HepG2 (cell line): ENCODE data around the gene ZNF888. TPM values are rescaled to one million over a fixed set of nuclear protein-coding genes. Genes with fewer than 3 reads are reported as not detected.

Experiments
- GABPB1 ChIP-seq: IDR thresholded peaks from 2 replicates; pipeline ENCODE4 v1.6.1; 2016; ENCODE audit warnings: mild to moderate bottlenecking, missing genetic modification reagents, moderate library complexity, missing compliant biosample characterization
- IRF2 ChIP-seq: IDR thresholded peaks from 2 replicates; pipeline ENCODE4 v1.6.1; 2018; ENCODE audit warnings: missing genetic modification reagents, missing compliant biosample characterization
- NFIC ChIP-seq: IDR thresholded peaks from 2 replicates; pipeline ENCODE4 v1.6.1; 2012; ENCODE audit warnings: mild to moderate bottlenecking, low read length, inconsistent platforms
- RBFOX2 ChIP-seq: fragments of 200-400 bp; formaldehyde crosslinking; IDR thresholded peaks from 2 replicates; pipeline ENCODE4 v1.6.1; 2017; ENCODE audit warnings: low read depth, mild to moderate bottlenecking, low read length
- SAP130 ChIP-seq: IDR thresholded peaks from 2 replicates; pipeline ENCODE4 v1.6.1; 2016; ENCODE audit warnings: low read depth
- TARDBP ChIP-seq: sonication (generic); formaldehyde crosslinking; IDR thresholded peaks from 2 replicates; pipeline ENCODE4 v1.8.0; 2022; ENCODE audit warnings: mild to moderate bottlenecking, missing genetic modification reagents
- ZFY ChIP-seq: sonication (generic); formaldehyde crosslinking; IDR thresholded peaks from 2 replicates; pipeline ENCODE4 v1.4.0; 2020; ENCODE audit warnings: missing genetic modification reagents
- ZKSCAN8 ChIP-seq: IDR thresholded peaks from 2 replicates; pipeline ENCODE4 v1.6.1; 2016; ENCODE audit warnings: borderline replicate concordance, missing genetic modification reagents, missing compliant biosample characterization
- ZNF331 ChIP-seq: sonication (generic); formaldehyde crosslinking; IDR thresholded peaks from 2 replicates; pipeline ENCODE4 v1.4.0; 2020; ENCODE audit warnings: missing genetic modification reagents
- ZNF430 ChIP-seq: sonication (generic); formaldehyde crosslinking; IDR thresholded peaks from 2 replicates; pipeline ENCODE4 v1.9.0; 2021; ENCODE audit warnings: mild to moderate bottlenecking, missing genetic modification reagents
- polyA plus RNA-seq, 8 experiments: library from polyadenylated mRNA; depleted of rRNA in 3 of 8; stranded (reverse) in 7 of 8; unstranded in 1 of 8; fragments of >200 nt; fragmentation: Illumina TruSeq in 4 of 8; extraction: Trizol in 4 of 8; gene quantifications; 2 replicates each; pipeline versions ENCODE4 v1.2.1 to v1.2.3, GENCODE V29; 2011 to 2016; ENCODE audit warnings: low read depth in 4 of 8, missing spikeins in 1 of 8, mixed read lengths in 1 of 8; ENCODE audit not compliant: insufficient read depth in 1 of 8
- total RNA-seq, 5 experiments: library from RNA; depleted of rRNA; stranded (reverse); fragments of >200 nt; fragmentation: Illumina TruSeq; extraction: Trizol; gene quantifications; 2 replicates each; pipeline ENCODE4 v1.2.3, GENCODE V29; 2016; ENCODE audit warnings: low read depth in 1 of 5
- TF ChIP-seq, protein P1 (sequence below): IDR thresholded peaks from 2 replicates; pipeline ENCODE4 v1.6.1; 2016; ENCODE audit warnings: low read depth, missing genetic modification reagents, missing compliant biosample characterization
- TF ChIP-seq, protein P2 (sequence below): sonication (generic); IDR thresholded peaks from 2 replicates; pipeline ENCODE4 v1.6.1; 2016; ENCODE audit warnings: low read depth, borderline replicate concordance
- TF ChIP-seq, protein P3 (sequence below): sonication (generic); formaldehyde crosslinking; IDR thresholded peaks from 2 replicates; pipeline ENCODE4 v1.4.0; 2020; ENCODE audit warnings: missing genetic modification reagents
- TF ChIP-seq, protein P4 (sequence below): conservative IDR thresholded peaks from 2 replicates; pipeline ENCODE4 v1.6.1; 2018; ENCODE audit warnings: missing genetic modification reagents

The ZNF888 gene
- total and polyA plus RNA-seq, 2 of the 13 experiments (the other 11 are each of a cell fraction or from before 2014, with no cell fraction given): 1.7 to 7.6 TPM

DNA sequence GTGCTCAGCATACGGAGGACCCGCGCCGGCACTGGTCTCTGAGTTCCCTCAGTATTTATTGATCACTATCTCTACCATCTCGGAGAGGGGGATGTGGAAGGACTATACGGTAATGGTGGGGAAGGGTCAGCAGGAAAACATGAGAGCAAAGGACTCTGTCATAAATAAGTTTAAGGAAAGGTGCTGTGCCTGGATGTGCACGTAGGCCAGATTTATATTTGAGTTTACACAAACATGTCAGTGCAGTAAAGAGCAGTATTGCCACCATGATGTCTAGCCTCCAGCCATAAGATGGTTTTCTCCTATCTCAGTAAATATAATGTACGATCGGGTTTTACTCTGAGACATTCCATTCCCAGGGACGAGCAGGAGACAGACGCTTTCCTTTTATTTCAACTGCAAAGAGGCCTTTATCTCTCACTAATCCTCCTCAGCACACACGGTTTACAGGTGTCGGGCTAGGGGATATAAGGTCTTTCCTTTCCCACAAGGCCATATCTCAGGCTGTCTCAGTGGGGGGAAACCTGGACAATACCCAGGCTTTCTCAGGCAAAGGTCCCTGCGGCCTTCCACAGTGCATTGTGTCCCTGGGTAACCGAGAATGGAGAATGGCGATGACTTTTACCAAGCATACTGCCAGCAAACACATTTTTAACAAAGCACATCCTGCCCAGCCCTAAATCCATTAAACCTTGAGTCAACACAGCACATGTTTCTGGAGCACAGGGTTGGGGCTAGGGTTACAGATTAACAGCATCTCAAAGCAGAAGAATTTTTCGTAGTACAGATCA is 21.7 kb upstream of the ZNF888 start (continued):
- TF ChIP-seq, protein P1, sequence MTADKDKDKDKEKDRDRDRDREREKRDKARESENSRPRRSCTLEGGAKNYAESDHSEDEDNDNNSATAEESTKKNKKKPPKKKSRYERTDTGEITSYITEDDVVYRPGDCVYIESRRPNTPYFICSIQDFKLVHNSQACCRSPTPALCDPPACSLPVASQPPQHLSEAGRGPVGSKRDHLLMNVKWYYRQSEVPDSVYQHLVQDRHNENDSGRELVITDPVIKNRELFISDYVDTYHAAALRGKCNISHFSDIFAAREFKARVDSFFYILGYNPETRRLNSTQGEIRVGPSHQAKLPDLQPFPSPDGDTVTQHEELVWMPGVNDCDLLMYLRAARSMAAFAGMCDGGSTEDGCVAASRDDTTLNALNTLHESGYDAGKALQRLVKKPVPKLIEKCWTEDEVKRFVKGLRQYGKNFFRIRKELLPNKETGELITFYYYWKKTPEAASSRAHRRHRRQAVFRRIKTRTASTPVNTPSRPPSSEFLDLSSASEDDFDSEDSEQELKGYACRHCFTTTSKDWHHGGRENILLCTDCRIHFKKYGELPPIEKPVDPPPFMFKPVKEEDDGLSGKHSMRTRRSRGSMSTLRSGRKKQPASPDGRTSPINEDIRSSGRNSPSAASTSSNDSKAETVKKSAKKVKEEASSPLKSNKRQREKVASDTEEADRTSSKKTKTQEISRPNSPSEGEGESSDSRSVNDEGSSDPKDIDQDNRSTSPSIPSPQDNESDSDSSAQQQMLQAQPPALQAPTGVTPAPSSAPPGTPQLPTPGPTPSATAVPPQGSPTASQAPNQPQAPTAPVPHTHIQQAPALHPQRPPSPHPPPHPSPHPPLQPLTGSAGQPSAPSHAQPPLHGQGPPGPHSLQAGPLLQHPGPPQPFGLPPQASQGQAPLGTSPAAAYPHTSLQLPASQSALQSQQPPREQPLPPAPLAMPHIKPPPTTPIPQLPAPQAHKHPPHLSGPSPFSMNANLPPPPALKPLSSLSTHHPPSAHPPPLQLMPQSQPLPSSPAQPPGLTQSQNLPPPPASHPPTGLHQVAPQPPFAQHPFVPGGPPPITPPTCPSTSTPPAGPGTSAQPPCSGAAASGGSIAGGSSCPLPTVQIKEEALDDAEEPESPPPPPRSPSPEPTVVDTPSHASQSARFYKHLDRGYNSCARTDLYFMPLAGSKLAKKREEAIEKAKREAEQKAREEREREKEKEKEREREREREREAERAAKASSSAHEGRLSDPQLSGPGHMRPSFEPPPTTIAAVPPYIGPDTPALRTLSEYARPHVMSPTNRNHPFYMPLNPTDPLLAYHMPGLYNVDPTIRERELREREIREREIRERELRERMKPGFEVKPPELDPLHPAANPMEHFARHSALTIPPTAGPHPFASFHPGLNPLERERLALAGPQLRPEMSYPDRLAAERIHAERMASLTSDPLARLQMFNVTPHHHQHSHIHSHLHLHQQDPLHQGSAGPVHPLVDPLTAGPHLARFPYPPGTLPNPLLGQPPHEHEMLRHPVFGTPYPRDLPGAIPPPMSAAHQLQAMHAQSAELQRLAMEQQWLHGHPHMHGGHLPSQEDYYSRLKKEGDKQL (CRISPR knock-in tag): 0 out of 2 replicates have a peak, but pooled peaks have one; percentile 33
- TF ChIP-seq, protein P2, sequence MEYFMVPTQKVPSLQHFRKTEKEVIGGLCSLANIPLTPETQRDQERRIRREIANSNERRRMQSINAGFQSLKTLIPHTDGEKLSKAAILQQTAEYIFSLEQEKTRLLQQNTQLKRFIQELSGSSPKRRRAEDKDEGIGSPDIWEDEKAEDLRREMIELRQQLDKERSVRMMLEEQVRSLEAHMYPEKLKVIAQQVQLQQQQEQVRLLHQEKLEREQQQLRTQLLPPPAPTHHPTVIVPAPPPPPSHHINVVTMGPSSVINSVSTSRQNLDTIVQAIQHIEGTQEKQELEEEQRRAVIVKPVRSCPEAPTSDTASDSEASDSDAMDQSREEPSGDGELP: peak; percentile 32; the same call in 1 of the 2 replicates
- TF ChIP-seq ZKSCAN8 (CRISPR knock-in tag) (0 out of 2 replicates have a peak, but pooled peaks have one; percentile 17), ZFY (CRISPR knock-in tag) (peak; percentile 70; the same call in 1 of the 2 replicates), NFIC (0 out of 2 replicates have a peak, but pooled peaks have one; percentile 46), ZNF331 (CRISPR knock-in tag) (peak; percentile 64; the same call in 1 of the 2 replicates), IRF2 (CRISPR knock-in tag) (peak; percentile 68; the same call in 1 of the 2 replicates), TARDBP (CRISPR knock-in tag) (peak; percentile 62), RBFOX2 (0 out of 2 replicates have a peak, but pooled peaks have one; percentile 28), SAP130 (peak; percentile 77), ZNF430 (CRISPR knock-in tag) (peak; percentile 66; the same call in 1 of the 2 replicates), GABPB1 (CRISPR knock-in tag) (peak; percentile 19; the same call in 1 of the 2 replicates)
- TF ChIP-seq, protein P3, sequence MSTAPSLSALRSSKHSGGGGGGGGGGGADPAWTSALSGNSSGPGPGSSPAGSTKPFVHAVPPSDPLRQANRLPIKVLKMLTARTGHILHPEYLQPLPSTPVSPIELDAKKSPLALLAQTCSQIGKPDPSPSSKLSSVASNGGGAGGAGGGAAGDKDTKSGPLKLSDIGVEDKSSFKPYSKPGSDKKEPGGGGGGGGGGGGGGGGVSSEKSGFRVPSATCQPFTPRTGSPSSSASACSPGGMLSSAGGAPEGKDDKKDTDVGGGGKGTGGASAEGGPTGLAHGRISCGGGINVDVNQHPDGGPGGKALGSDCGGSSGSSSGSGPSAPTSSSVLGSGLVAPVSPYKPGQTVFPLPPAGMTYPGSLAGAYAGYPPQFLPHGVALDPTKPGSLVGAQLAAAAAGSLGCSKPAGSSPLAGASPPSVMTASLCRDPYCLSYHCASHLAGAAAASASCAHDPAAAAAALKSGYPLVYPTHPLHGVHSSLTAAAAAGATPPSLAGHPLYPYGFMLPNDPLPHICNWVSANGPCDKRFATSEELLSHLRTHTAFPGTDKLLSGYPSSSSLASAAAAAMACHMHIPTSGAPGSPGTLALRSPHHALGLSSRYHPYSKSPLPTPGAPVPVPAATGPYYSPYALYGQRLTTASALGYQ (CRISPR knock-in tag): peak; percentile 44; the same call in 1 of the 2 replicates
- TF ChIP-seq, protein P4, sequence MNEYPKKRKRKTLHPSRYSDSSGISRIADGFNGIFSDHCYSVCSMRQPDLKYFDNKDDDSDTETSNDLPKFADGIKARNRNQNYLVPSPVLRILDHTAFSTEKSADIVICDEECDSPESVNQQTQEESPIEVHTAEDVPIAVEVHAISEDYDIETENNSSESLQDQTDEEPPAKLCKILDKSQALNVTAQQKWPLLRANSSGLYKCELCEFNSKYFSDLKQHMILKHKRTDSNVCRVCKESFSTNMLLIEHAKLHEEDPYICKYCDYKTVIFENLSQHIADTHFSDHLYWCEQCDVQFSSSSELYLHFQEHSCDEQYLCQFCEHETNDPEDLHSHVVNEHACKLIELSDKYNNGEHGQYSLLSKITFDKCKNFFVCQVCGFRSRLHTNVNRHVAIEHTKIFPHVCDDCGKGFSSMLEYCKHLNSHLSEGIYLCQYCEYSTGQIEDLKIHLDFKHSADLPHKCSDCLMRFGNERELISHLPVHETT (CRISPR knock-in tag): 0 out of 2 replicates have a peak, but pooled peaks have one; percentile 51
